Measurements from ENCODE around the gene YIPF6. TPM values are rescaled to one million over a fixed set of nuclear protein-coding genes. Genes with fewer than 3 reads are reported as not detected.

Gene YIPF6
- total and polyA plus RNA-seq, 2 donors (not counting 1 experiment from before 2014, with no cell fraction given) = 2.4 to 18.6 TPM

DNA sequence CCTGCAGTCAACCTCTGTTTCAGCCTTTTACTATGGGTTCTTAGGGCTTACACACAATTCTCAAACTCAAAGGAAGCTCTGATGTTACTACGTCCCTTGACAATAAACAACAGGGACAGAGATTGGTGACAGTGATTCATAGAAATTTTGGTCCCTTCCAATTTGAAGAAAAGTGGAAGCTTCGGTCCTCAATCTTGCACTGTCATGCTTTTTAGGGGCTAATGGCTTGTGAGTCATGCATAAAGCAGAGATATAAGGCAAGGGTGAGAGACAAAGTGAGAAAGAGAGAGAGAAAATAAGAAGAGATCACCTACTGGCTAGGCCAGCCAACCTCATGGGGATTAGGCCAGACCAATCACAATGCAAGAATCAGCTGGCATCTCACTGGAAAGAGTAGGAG is 85.4 kb downstream of the YIPF6 start:
- ATAC-seq (ENCODE audit: low read depth) = no peak
- no peak overlapping the region for H3K9ac ChIP-seq (ENCODE audit: low read length)
- DNase-seq = no peak
- H3K27me3 Mint-ChIP-seq = no peaks in the 10 kb centered on the region
- H3K27ac Mint-ChIP-seq = no peak overlapping the region
- no peaks in the 10 kb centered on the region for H3K4me1 ChIP-seq (ENCODE audit: control insufficient read depth in 2 of 2, insufficient read depth in 2 of 2, low read length in 2 of 2)
- no peak overlapping the region for H3K4me2 ChIP-seq (replicated peaks; ENCODE audit: low read depth, low read length, poor library complexity, severe bottlenecking)
- intact Hi-C loops (cut with micrococcal nuclease) = no loop called here
- peaks cover 0 to 4% (median 0%) of the 10 kb centered on the region in 3 donors for H3K9me3 ChIP-seq (ENCODE audit: control extremely low read depth in 1 of 3, control insufficient read depth in 2 of 3, insufficient read depth in 1 of 3, low read length in 2 of 3)
- ChIA-PET CTCF (no interaction called here), POLR2A (no interaction called here)
- no peak overlapping the region for H2AFZ ChIP-seq (ENCODE audit: insufficient read depth, low read depth, low read length, poor library complexity, severe bottlenecking)
- 80% methylated on average over 1 of the region's 2 CpGs for WGBS (ENCODE audit: insufficient coverage)
- H3K27ac ChIP-seq (ENCODE audit: low read length in 2 of 2) = no peak overlapping the region
- H3K4me3 Mint-ChIP-seq = no peak overlapping the region
- H3K4me3 ChIP-seq (ENCODE audit: control extremely low read depth in 1 of 5, extremely low read depth in 1 of 5, insufficient read depth in 1 of 5, low read depth in 2 of 5, low read length in 4 of 5) = no peak overlapping the region
- no peaks in the 10 kb centered on the region for H3K27me3 ChIP-seq (replicated peaks in 1 of 4; ENCODE audit: control extremely low read depth in 1 of 4, control insufficient read depth in 3 of 4, insufficient read depth in 4 of 4, low read length in 3 of 4)
- no peak for TF ChIP-seq EZH2 (IDR thresholded peaks at IDR 0.05; ENCODE audit: borderline replicate concordance, insufficient read depth, low read depth, low read length, poor library complexity, severe bottlenecking)
- TF ChIP-seq, protein P1, sequence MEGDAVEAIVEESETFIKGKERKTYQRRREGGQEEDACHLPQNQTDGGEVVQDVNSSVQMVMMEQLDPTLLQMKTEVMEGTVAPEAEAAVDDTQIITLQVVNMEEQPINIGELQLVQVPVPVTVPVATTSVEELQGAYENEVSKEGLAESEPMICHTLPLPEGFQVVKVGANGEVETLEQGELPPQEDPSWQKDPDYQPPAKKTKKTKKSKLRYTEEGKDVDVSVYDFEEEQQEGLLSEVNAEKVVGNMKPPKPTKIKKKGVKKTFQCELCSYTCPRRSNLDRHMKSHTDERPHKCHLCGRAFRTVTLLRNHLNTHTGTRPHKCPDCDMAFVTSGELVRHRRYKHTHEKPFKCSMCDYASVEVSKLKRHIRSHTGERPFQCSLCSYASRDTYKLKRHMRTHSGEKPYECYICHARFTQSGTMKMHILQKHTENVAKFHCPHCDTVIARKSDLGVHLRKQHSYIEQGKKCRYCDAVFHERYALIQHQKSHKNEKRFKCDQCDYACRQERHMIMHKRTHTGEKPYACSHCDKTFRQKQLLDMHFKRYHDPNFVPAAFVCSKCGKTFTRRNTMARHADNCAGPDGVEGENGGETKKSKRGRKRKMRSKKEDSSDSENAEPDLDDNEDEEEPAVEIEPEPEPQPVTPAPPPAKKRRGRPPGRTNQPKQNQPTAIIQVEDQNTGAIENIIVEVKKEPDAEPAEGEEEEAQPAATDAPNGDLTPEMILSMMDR (IDR thresholded peaks at IDR 0.05) = no peak
- H3K79me2 ChIP-seq (ENCODE audit: control insufficient read depth, insufficient read depth, low read length) = no peaks in the 10 kb centered on the region
- no peaks in the 10 kb centered on the region for H3K9me3 Mint-ChIP-seq (ENCODE audit: insufficient read depth)
- H3K4me1 Mint-ChIP-seq = no peaks in the 10 kb centered on the region
- H4K20me1 ChIP-seq (ENCODE audit: control insufficient read depth, insufficient read depth, low read length, poor library complexity, severe bottlenecking) = no peaks in the 10 kb centered on the region
- no peaks in the 10 kb centered on the region for H3K36me3 ChIP-seq (replicated peaks in 1 of 2; ENCODE audit: control extremely low read depth in 1 of 2, control insufficient read depth in 1 of 2, extremely low read depth in 1 of 2, insufficient read depth in 2 of 2, low read length in 1 of 2)

Small RNA genes lying within 50 kb of the gene (small RNA-seq; reads per million reads assigned to genes)
- gene RNU6-245P (ENCODE audit: insufficient read length, low read depth, low replicate concordance) = not detected

Other genes with a start within 250 kb of the YIPF6 start
- 0.15 and 0.17 TPM in 2 replicates for gene OPHN1, start 65.6 kb upstream of the YIPF6 start, total RNA-seq
- gene OPHN1, start 65.6 kb upstream of the YIPF6 start, polyA plus RNA-seq = 0.03 TPM in 1 of 2 replicates, not detected in the other
- 0.46 and 0.54 TPM in 2 replicates for gene STARD8, start 148.6 kb downstream of the YIPF6 start, total RNA-seq
- gene STARD8, start 148.6 kb downstream of the YIPF6 start, polyA plus RNA-seq = 0.19 and 0.33 TPM in 2 replicates

All from B cell (primary cell).